SK-N-SH (cell line): Measurements from ENCODE around the gene KCNQ5. TPM values are rescaled to one million over a fixed set of nuclear protein-coding genes. Genes with fewer than 3 reads are reported as not detected.
A peak's percentile ranks its signal among the peaks of the same experiment; 100 is the strongest.

Experiments
- CTCF ChIA-PET: fragments of 300-600, 350-600 bp; formaldehyde crosslinking; extraction: SDS; loops from one replicate; lab custom pipeline; 2021; lab: Yijun Ruan, JAX
- POLR2A ChIA-PET: fragments of 350-600 bp; sonication (Branson Sonifier 250); formaldehyde crosslinking; extraction: SDS; loops from one replicate; lab custom pipeline; 2020; ENCODE audit warnings: antibody characterized with exemption, inconsistent platforms; lab: Yijun Ruan, JAX
- DNase-seq: peaks from one replicate; pipeline ENCODE4 v3.0.0; 2012
- H2AFZ ChIP-seq: fragments of 200-600 bp; sonication (generic); 2 replicates; pipeline ENCODE4 v1.8.1; 2016; ENCODE audit warnings: antibody characterized with exemption, mild to moderate bottlenecking, low read depth
- H3F3A ChIP-seq: fragments of 200-600 bp; sonication (generic); replicated peaks from 2 replicates; pipeline ENCODE3; 2016; ENCODE audit warnings: antibody characterized with exemption, mild to moderate bottlenecking; ENCODE audit not compliant: insufficient read depth
- H3K27ac ChIP-seq, 2 experiments: fragments of 200-500 bp in 1 of 2; fragments of 200-600 bp in 1 of 2; sonication (Bioruptor generic) in 1 of 2; sonication (generic), shearing (Covaris generic) in 1 of 2; 2 replicates each; pipeline versions ENCODE4 v1.5.1 to v1.6.1; 2014 to 2016; ENCODE audit warnings: low read depth in 2 of 2, inconsistent platforms in 1 of 2, low read length in 1 of 2, mild to moderate bottlenecking in 1 of 2, mixed read lengths in 1 of 2
- H3K27me3 ChIP-seq: fragments of 200-600 bp; sonication (generic), shearing (Covaris generic); 2 replicates; pipeline ENCODE4 v1.6.1; 2016; ENCODE audit warnings: mixed run types; ENCODE audit not compliant: insufficient read depth
- H3K36me3 ChIP-seq, 2 experiments: fragments of 200-500 bp in 1 of 2; fragments of 200-600 bp in 1 of 2; sonication (Bioruptor generic) in 1 of 2; sonication (generic) in 1 of 2; replicated peaks in 1 of 2; 2 replicates each; pipeline versions ENCODE3 to v1.5.1; 2014 to 2016; ENCODE audit warnings: low read length in 1 of 2, mild to moderate bottlenecking in 1 of 2; ENCODE audit not compliant: insufficient read depth in 2 of 2, control insufficient read depth in 1 of 2
- H3K4me1 ChIP-seq, 2 experiments: fragments of 200-500 bp in 1 of 2; fragments of 200-600 bp in 1 of 2; sonication (Bioruptor generic) in 1 of 2; sonication (generic), shearing (Covaris generic) in 1 of 2; 2 replicates each; pipeline versions ENCODE4 v1.5.1 to v1.6.1; 2014 to 2016; ENCODE audit warnings: low read depth in 1 of 2, low read length in 1 of 2, mixed run types in 1 of 2; ENCODE audit not compliant: insufficient read depth in 2 of 2, control insufficient read depth in 1 of 2
- H3K4me2 ChIP-seq: fragments of 200-600 bp; sonication (generic), shearing (Covaris generic); 2 replicates; pipeline ENCODE4 v1.6.1; 2017; ENCODE audit warnings: mixed run types
- H3K4me3 ChIP-seq, 2 experiments: fragments of 200-500 bp in 1 of 2; fragments of 200-600 bp in 1 of 2; sonication (Bioruptor generic) in 1 of 2; sonication (generic), shearing (Covaris generic) in 1 of 2; 2 replicates each; pipeline versions ENCODE4 v1.5.1 to v1.8.1; 2014 to 2016; ENCODE audit warnings: low read depth in 2 of 2, inconsistent platforms in 1 of 2, low read length in 1 of 2, mild to moderate bottlenecking in 1 of 2, mixed read lengths in 1 of 2, moderate library complexity in 1 of 2
- H3K79me2 ChIP-seq: fragments of 200-600 bp; sonication (generic); 2 replicates; pipeline ENCODE4 v1.8.1; 2017; ENCODE audit warnings: mild to moderate bottlenecking; ENCODE audit not compliant: insufficient read depth
- H3K9ac ChIP-seq: fragments of 200-600 bp; sonication (generic); 2 replicates; pipeline ENCODE4 v1.6.1; 2017; ENCODE audit warnings: mixed run types
- H3K9me2 ChIP-seq: fragments of 200-600 bp; sonication (generic); 2 replicates; pipeline ENCODE4 v1.6.1; 2017; ENCODE audit warnings: mixed run types
- H3K9me3 ChIP-seq: fragments of 200-600 bp; sonication (generic); 2 replicates; pipeline ENCODE4 v1.6.1; 2017; ENCODE audit warnings: mixed run types, mild to moderate bottlenecking, moderate library complexity
- H4K20me1 ChIP-seq: fragments of 200-600 bp; sonication (generic); 2 replicates; pipeline ENCODE4 v1.6.1; 2017; ENCODE audit warnings: mild to moderate bottlenecking, mixed run types; ENCODE audit not compliant: insufficient read depth
- CHD2 ChIP-seq: fragments of 150-350 bp; IDR thresholded peaks from 2 replicates; pipeline ENCODE4 v1.6.1; 2018; ENCODE audit warnings: low read length; ENCODE audit not compliant: partially characterized antibody
- FOXJ3 ChIP-seq: sonication (generic); formaldehyde crosslinking; IDR thresholded peaks from 2 replicates; pipeline ENCODE4 v1.5.1; 2020; ENCODE audit warnings: mild to moderate bottlenecking, missing genetic modification reagents
- FOXM1 ChIP-seq: IDR thresholded peaks from 2 replicates; pipeline ENCODE4 v1.4.0; 2012; ENCODE audit warnings: low read depth, mild to moderate bottlenecking
- GABPA ChIP-seq: IDR thresholded peaks from 2 replicates; pipeline ENCODE4 v1.4.0; 2012; ENCODE audit warnings: low read depth, mild to moderate bottlenecking
- JUND ChIP-seq: IDR thresholded peaks from 2 replicates; pipeline ENCODE4 v1.4.0; 2012
- MEF2A ChIP-seq: IDR thresholded peaks from 2 replicates; pipeline ENCODE4 v1.4.0; 2012; ENCODE audit warnings: low read depth, borderline replicate concordance
- NFIC ChIP-seq: IDR thresholded peaks from 2 replicates; pipeline ENCODE4 v1.4.0; 2012; ENCODE audit warnings: borderline replicate concordance
- POLR2AphosphoS5 ChIP-seq: IDR thresholded peaks from 2 replicates; pipeline ENCODE4 v1.6.1; 2012; ENCODE audit warnings: low read depth, low read length
- RAD21 ChIP-seq: IDR thresholded peaks from 2 replicates; pipeline ENCODE4 v1.6.1; 2012; ENCODE audit warnings: mild to moderate bottlenecking, low read length
- RFX5 ChIP-seq: IDR thresholded peaks from 2 replicates; pipeline ENCODE4 v1.6.1; 2012; ENCODE audit warnings: mild to moderate bottlenecking, improper control_type of control experiment, low read length
- YY1 ChIP-seq: IDR thresholded peaks from 2 replicates; pipeline ENCODE4 v1.4.0; 2012; ENCODE audit warnings: low read depth, mild to moderate bottlenecking
- WGBS: methylation state at CpG from one replicate; pipeline ENCODE4 v1.1.6; 2017; ENCODE audit warnings: low lambda C conversion rate; 5-methylcytosine and 5-hydroxymethylcytosine counted together
- polyA plus RNA-seq, 3 experiments: library from polyadenylated mRNA; depleted of rRNA; stranded (reverse); fragments of >200 nt; gene quantifications; 2 replicates each; pipeline ENCODE4 v1.2.3, GENCODE V29; 2012
- TF ChIP-seq, protein P1 (sequence below): IDR thresholded peaks from 2 replicates; pipeline ENCODE4 v1.4.0; 2012; ENCODE audit warnings: low read depth
- TF ChIP-seq, protein P2 (sequence below): IDR thresholded peaks from 2 replicates; pipeline ENCODE4 v1.4.0; 2012; ENCODE audit warnings: low read depth, borderline replicate concordance
- TF ChIP-seq, protein P3 (sequence below): fragments of 150-350 bp; IDR thresholded peaks from 2 replicates; pipeline ENCODE4 v1.6.1; 2016; ENCODE audit warnings: mild to moderate bottlenecking, low read depth, low read length
- TF ChIP-seq, protein P4 (sequence below): fragments of 150-350 bp; IDR thresholded peaks from 2 replicates; pipeline ENCODE4 v1.6.1; 2017; ENCODE audit warnings: antibody characterized with exemption, low read length, low read depth, borderline replicate concordance

KCNQ5 gene
- polyA plus RNA-seq, 1 of the 3 experiments (the other 2 are of a cell fraction) = 3.2 TPM

DNA sequence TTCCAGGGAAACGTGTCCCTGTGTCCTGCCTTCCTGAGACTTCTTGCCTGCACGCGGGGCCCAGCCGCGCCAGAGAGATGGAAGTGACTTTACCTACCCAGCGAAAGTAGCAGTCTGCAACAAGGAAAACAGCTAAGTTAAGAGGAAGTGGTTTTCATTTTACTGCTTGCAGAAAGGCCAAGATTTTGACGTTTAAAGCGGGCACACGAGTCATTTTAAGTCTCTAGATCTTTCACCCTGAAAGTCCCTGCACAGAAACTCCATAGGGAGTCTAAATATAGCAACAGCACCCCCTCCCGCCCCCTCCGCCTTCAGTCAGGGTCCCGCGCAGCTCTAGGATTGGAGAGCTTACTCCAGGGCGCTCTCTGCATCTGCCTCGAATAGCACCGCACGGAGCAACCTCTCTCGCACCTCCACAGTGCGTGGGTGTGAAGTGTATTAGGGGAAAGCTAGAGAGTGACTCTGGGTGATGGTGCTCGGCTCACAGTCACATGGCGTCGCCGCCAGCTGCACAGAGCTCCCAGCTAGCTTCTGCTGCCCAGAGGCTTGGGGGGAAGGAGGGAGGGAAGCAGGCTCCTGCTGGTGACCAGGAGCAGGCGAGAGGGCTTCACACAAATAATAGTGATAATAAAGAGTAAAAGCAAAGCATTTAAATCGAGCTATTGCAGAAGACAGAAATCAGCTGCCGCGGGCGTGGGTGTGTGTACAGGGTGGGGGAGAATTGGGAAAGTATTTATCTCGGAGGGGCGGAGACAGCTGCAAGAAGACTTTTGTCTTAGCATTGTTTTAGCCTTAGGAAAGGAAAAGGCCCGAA lies 1.8 kb upstream of the KCNQ5 start:
- H3K36me3 ChIP-seq = no peaks in the 10 kb centered on the region
- CTCF ChIA-PET = interaction anchor here (0.7 to 2.5 kb wide), 7 partner anchors 14 to 560 kb away, joined by 3 to 23 read pairs (median 4); no protein-coding TSS in a partner anchor
- H3K27ac ChIP-seq = no peak overlapping the region
- peak overlapping the region; percentile 95; the same call in 1 of the 2 replicates for H2AFZ ChIP-seq
- H3K4me1 ChIP-seq = peaks cover 9 to 17% of the 10 kb centered on the region in 2 experiments; a peak in 2 of 4 replicates
- H3K9ac ChIP-seq = no peak overlapping the region
- peak overlapping the region in 1 of 2 experiments; percentile 92; a peak in 2 of 4 replicates for H3K4me3 ChIP-seq
- no peaks in the 10 kb centered on the region for H4K20me1 ChIP-seq
- peak overlapping the region; percentile 94 for H3K4me2 ChIP-seq
- POLR2A ChIA-PET = no interaction called here
- WGBS = 72% methylated on average over 29 of the region's 31 CpGs
- no peaks in the 10 kb centered on the region for H3K9me3 ChIP-seq
- H3K27me3 ChIP-seq = no peaks in the 10 kb centered on the region
- peaks cover 3% of the 10 kb centered on the region for H3F3A ChIP-seq
- DNase-seq = peak; percentile 64
- TF ChIP-seq YY1 = no peak
- TF ChIP-seq, protein P1, sequence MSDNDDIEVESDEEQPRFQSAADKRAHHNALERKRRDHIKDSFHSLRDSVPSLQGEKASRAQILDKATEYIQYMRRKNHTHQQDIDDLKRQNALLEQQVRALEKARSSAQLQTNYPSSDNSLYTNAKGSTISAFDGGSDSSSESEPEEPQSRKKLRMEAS = 0 out of 2 replicates have a peak, but pooled peaks have one; percentile 51
- no peaks in the 10 kb centered on the region for H3K9me2 ChIP-seq
- peaks cover 45% of the 10 kb centered on the region for H3K79me2 ChIP-seq

DNA sequence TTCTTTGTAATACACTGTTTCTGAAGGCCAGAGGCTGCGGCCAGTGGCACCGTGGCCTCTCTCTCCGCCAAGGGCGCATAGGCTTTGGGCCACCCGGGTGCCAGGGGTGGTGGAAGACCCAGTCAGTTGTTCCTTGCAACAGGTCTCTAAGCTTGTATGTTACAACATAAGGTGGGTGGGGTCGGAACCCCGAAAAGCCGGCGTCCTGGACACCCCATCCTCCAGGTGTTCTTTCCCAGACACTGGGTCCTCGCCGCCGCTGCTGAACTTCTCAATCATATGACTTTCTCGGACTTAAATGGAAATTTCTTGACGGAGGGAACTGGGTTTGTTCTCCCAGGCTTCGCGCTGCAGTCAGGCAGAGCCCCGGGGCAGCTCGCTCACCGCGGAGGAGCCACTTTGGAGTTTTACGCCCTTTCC lies 983 bp upstream of the KCNQ5 start:
- H3K9ac ChIP-seq = peak overlapping the region; percentile 81
- ChIA-PET CTCF (interaction anchor here (0.9 to 2.5 kb wide), 6 partner anchors 19 to 556 kb away, joined by 3 to 23 read pairs (median 6); no protein-coding TSS in a partner anchor), POLR2A (no interaction called here)
- H3K36me3 ChIP-seq = no peaks in the 10 kb centered on the region
- TF ChIP-seq NFIC = no peak
- peak overlapping the region; percentile 73 to 92 for H3K4me3 ChIP-seq
- WGBS = 36% methylated on average over 14 of the region's 21 CpGs
- H4K20me1 ChIP-seq = no peaks in the 10 kb centered on the region
- H3K27ac ChIP-seq = peak overlapping the region in 1 of 2 experiments; percentile 62; a peak in 1 of 4 replicates
- DNase-seq = peak; percentile 12
- peak overlapping the region; percentile 94 for H3K4me2 ChIP-seq
- peaks cover 14 to 17% of the 10 kb centered on the region in 2 experiments; a peak in 3 of 4 replicates for H3K4me1 ChIP-seq
- H3K9me3 ChIP-seq = no peaks in the 10 kb centered on the region
- H3K79me2 ChIP-seq = peaks cover 53% of the 10 kb centered on the region
- peak overlapping the region; percentile 95 for H2AFZ ChIP-seq
- H3K9me2 ChIP-seq = no peaks in the 10 kb centered on the region
- no peaks in the 10 kb centered on the region for H3K27me3 ChIP-seq
- H3F3A ChIP-seq = peaks cover 3% of the 10 kb centered on the region

DNA sequence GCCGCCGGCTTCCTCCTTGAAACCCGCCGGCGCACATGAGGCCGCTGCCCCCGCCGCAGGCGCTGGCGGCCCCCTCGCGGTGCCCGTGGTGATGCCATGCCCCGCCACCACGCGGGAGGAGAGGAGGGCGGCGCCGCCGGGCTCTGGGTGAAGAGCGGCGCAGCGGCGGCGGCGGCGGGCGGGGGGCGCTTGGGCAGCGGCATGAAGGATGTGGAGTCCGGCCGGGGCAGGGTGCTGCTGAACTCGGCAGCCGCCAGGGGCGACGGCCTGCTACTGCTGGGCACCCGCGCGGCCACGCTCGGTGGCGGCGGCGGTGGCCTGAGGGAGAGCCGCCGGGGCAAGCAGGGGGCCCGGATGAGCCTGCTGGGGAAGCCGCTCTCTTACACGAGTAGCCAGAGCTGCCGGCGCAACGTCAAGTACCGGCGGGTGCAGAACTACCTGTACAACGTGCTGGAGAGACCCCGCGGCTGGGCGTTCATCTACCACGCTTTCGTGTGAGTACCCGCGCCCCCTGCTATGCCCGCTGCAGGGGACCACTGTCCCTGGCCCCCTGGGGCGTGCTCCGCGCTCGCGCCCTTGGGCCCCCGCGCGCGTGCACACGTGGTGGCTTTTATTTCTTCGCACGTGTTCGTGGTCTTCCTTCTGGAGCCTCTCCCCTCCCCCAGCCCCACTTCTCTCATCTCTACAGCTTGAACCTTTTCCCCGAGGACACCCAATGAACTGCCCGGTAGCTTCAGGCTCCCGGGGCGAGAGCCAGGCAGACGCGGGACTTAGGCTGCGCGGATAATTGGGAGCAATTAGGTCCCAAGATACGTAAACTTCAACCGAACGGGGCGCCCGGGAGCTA lies 453 bp downstream of the KCNQ5 start:
- H3K4me3 ChIP-seq = peak overlapping the region; percentile 73 to 92
- peak; percentile 84 for DNase-seq
- H3K9me2 ChIP-seq = no peaks in the 10 kb centered on the region
- no peaks in the 10 kb centered on the region for H3K36me3 ChIP-seq
- WGBS = 0% methylated on average over 14 of the region's 89 CpGs
- CTCF ChIA-PET = interaction anchor here (0.6 to 1.6 kb wide), 10 partner anchors 16 to 704 kb away, joined by 3 to 4 read pairs (median 3); no protein-coding TSS in a partner anchor
- no peaks in the 10 kb centered on the region for H4K20me1 ChIP-seq
- peaks cover 3% of the 10 kb centered on the region for H3F3A ChIP-seq
- peak overlapping the region in 1 of 2 experiments; percentile 62; a peak in 2 of 4 replicates for H3K27ac ChIP-seq
- peaks cover 14 to 17% of the 10 kb centered on the region in 2 experiments; a peak in 3 of 4 replicates for H3K4me1 ChIP-seq
- H3K79me2 ChIP-seq = peaks cover 68% of the 10 kb centered on the region
- H3K9ac ChIP-seq = peak overlapping the region; percentile 81
- H3K4me2 ChIP-seq = peak overlapping the region; percentile 94
- H3K27me3 ChIP-seq = no peaks in the 10 kb centered on the region
- peak overlapping the region; percentile 95 for H2AFZ ChIP-seq
- no peaks in the 10 kb centered on the region for H3K9me3 ChIP-seq
- POLR2A ChIA-PET = no interaction called here
- TF ChIP-seq CHD2 = no peak
- TF ChIP-seq, protein P2, sequence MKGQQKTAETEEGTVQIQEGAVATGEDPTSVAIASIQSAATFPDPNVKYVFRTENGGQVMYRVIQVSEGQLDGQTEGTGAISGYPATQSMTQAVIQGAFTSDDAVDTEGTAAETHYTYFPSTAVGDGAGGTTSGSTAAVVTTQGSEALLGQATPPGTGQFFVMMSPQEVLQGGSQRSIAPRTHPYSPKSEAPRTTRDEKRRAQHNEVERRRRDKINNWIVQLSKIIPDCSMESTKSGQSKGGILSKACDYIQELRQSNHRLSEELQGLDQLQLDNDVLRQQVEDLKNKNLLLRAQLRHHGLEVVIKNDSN = no peak
- no peak for TF ChIP-seq FOXM1
- no peak for TF ChIP-seq MEF2A
- TF ChIP-seq FOXJ3 (CRISPR knock-in tag) = no peak
- no peak for TF ChIP-seq GABPA
- TF ChIP-seq NFIC = no peak
- TF ChIP-seq, protein P3, sequence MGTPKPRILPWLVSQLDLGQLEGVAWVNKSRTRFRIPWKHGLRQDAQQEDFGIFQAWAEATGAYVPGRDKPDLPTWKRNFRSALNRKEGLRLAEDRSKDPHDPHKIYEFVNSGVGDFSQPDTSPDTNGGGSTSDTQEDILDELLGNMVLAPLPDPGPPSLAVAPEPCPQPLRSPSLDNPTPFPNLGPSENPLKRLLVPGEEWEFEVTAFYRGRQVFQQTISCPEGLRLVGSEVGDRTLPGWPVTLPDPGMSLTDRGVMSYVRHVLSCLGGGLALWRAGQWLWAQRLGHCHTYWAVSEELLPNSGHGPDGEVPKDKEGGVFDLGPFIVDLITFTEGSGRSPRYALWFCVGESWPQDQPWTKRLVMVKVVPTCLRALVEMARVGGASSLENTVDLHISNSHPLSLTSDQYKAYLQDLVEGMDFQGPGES = no peak
- TF ChIP-seq RAD21 = peak; percentile 13; the same call in 1 of the 2 replicates
- no peak for TF ChIP-seq RFX5
- no peak for TF ChIP-seq POLR2AphosphoS5
- TF ChIP-seq, protein P4, sequence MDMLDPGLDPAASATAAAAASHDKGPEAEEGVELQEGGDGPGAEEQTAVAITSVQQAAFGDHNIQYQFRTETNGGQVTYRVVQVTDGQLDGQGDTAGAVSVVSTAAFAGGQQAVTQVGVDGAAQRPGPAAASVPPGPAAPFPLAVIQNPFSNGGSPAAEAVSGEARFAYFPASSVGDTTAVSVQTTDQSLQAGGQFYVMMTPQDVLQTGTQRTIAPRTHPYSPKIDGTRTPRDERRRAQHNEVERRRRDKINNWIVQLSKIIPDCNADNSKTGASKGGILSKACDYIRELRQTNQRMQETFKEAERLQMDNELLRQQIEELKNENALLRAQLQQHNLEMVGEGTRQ = no peak
- TF ChIP-seq JUND = no peak
